Liver (tissue), 9 donors: Measurements from ENCODE around the gene DNAJC12. TPM values are rescaled to one million over a fixed set of nuclear protein-coding genes. Genes with fewer than 3 reads are reported as not detected.

Source experiments
- DNase-seq: peaks from one replicate; pipeline ENCODE4 v3.0.0-alpha.2; 2017; ENCODE audit warnings: low spot score
- H3K27ac ChIP-seq, 2 donors: one replicate each; pipeline ENCODE4 v1.7.0; 2013; ENCODE audit warnings: inconsistent platforms in 2 of 2, low read length in 2 of 2, control low read depth in 1 of 2, low read depth in 1 of 2, mild to moderate bottlenecking in 1 of 2
- H3K27me3 ChIP-seq, 4 donors: one replicate each; pipeline versions ENCODE4 v1.6.1 to v1.7.0; 2013; ENCODE audit warnings: low read length in 3 of 4, inconsistent platforms in 1 of 4, mild to moderate bottlenecking in 1 of 4, moderate library complexity in 1 of 4; ENCODE audit not compliant: control insufficient read depth in 4 of 4, insufficient read depth in 4 of 4
- H3K36me3 ChIP-seq, 4 donors: one replicate each; pipeline versions ENCODE4 v1.6.1 to v1.7.0; 2013; ENCODE audit warnings: low read length in 3 of 4, mild to moderate bottlenecking in 3 of 4, low read depth in 1 of 4, moderate library complexity in 1 of 4; ENCODE audit not compliant: control insufficient read depth in 4 of 4, insufficient read depth in 3 of 4
- H3K4me1 ChIP-seq, 4 donors: one replicate each; pipeline versions ENCODE4 v1.6.1 to v1.7.0; 2013; ENCODE audit warnings: low read length in 3 of 4, mild to moderate bottlenecking in 3 of 4, moderate library complexity in 1 of 4; ENCODE audit not compliant: control insufficient read depth in 4 of 4, insufficient read depth in 4 of 4
- H3K4me3 ChIP-seq, 3 donors: one replicate each; pipeline versions ENCODE4 v1.6.1 to v1.7.0; 2013; ENCODE audit warnings: low read length in 3 of 3, control low read depth in 1 of 3, low read depth in 1 of 3, mild to moderate bottlenecking in 1 of 3
- H3K9ac ChIP-seq, 2 donors: one replicate each; pipeline ENCODE4 v1.7.0; 2013; ENCODE audit warnings: low read length in 2 of 2, mild to moderate bottlenecking in 2 of 2, moderate library complexity in 2 of 2, control low read depth in 1 of 2, low read depth in 1 of 2
- H3K9me3 ChIP-seq, 4 donors: one replicate each; pipeline versions ENCODE4 v1.6.1 to v1.7.0; 2013; ENCODE audit warnings: low read length in 3 of 4; ENCODE audit not compliant: control insufficient read depth in 4 of 4
- ATF3 ChIP-seq: IDR thresholded peaks from 2 replicates; pipeline ENCODE4 v1.6.1; 2016; ENCODE audit warnings: antibody characterized with exemption
- CTCF ChIP-seq: fragments of 150-350 bp; IDR thresholded peaks from 2 replicates; pipeline ENCODE4 v1.5.1; 2017; ENCODE audit warnings: improper control_type of control experiment, low read depth, low read length; ENCODE audit not compliant: missing input control
- EGR1 ChIP-seq, 2 donors: IDR thresholded peaks; 2 replicates each; pipeline ENCODE4 v1.6.1; 2016 to 2018; ENCODE audit warnings: antibody characterized with exemption in 2 of 2, low read depth in 2 of 2
- FOXA1 ChIP-seq: IDR thresholded peaks from 2 replicates; pipeline ENCODE4 v1.6.1; 2016; ENCODE audit warnings: antibody characterized with exemption
- FOXA2 ChIP-seq: IDR thresholded peaks from 2 replicates; pipeline ENCODE4 v1.6.1; 2016; ENCODE audit warnings: antibody characterized with exemption
- GABPA ChIP-seq, 2 donors: IDR thresholded peaks in 1 of 2; conservative IDR thresholded peaks in 1 of 2; 2 replicates each; pipeline ENCODE4 v1.6.1; 2016; ENCODE audit warnings: antibody characterized with exemption in 2 of 2, mild to moderate bottlenecking in 1 of 2, moderate library complexity in 1 of 2
- HNF4A ChIP-seq, 2 donors: conservative IDR thresholded peaks; 2 replicates each; pipeline ENCODE4 v1.6.1; 2016; ENCODE audit warnings: antibody characterized with exemption in 2 of 2, mild to moderate bottlenecking in 2 of 2
- HNF4G ChIP-seq: IDR thresholded peaks from 2 replicates; pipeline ENCODE4 v1.6.1; 2016; ENCODE audit warnings: antibody characterized with exemption
- JUND ChIP-seq, 2 donors: IDR thresholded peaks; 2 replicates each; pipeline ENCODE4 v1.6.1; 2016; ENCODE audit warnings: antibody characterized with exemption in 2 of 2
- MAX ChIP-seq: IDR thresholded peaks from 2 replicates; pipeline ENCODE4 v1.6.1; 2016; ENCODE audit warnings: antibody characterized with exemption
- RAD21 ChIP-seq, 2 donors: IDR thresholded peaks; 2 replicates each; pipeline ENCODE4 v1.6.1; 2016; ENCODE audit warnings: antibody characterized with exemption in 2 of 2, mild to moderate bottlenecking in 2 of 2
- RXRA ChIP-seq, 2 donors: IDR thresholded peaks; 2 replicates each; pipeline ENCODE4 v1.6.1; 2017 to 2018; ENCODE audit warnings: antibody characterized with exemption in 2 of 2, mild to moderate bottlenecking in 1 of 2
- SP1 ChIP-seq: IDR thresholded peaks from 2 replicates; pipeline ENCODE4 v1.6.1; 2018; ENCODE audit warnings: antibody characterized with exemption, mild to moderate bottlenecking
- YY1 ChIP-seq: IDR thresholded peaks from 2 replicates; pipeline ENCODE4 v1.6.1; 2016; ENCODE audit warnings: antibody characterized with exemption, mild to moderate bottlenecking
- WGBS: extraction: QIAGEN DNeasy Blood & Tissue Kit; methylation state at CpG from one replicate; pipeline ENCODE4 v1.1.7; 2013; 5-methylcytosine and 5-hydroxymethylcytosine counted together
- polyA plus RNA-seq, 2 donors: library from polyadenylated mRNA; stranded (reverse) in 1 of 2; unstranded in 1 of 2; fragments of 200-250 nt in 1 of 2; fragments of >200 nt in 1 of 2; fragmentation: Nextera tagmentation in 1 of 2; extraction: Ambion mirVana in 1 of 2; gene quantifications; one replicate each; pipeline versions ENCODE4 v1.2.1 to v1.2.3, GENCODE V29; 2013 to 2015
- total RNA-seq, 2 donors: library from RNA; depleted of rRNA; stranded (reverse); fragments of >200 nt; gene quantifications; one replicate each; pipeline ENCODE4 v1.2.3, GENCODE V29; 2014
- TF ChIP-seq, protein P1 (sequence below): IDR thresholded peaks from 2 replicates; pipeline ENCODE4 v1.6.1; 2016; ENCODE audit warnings: antibody characterized with exemption
- donor health status: healthy.
- donor health status: healthy.
- donor health status: healthy.
- donor health status: healthy.
- donor health status: healthy.

DNAJC12 gene
- total and polyA plus RNA-seq, 4 donors: 16.4 to 51.3 (median 32.8) TPM

DNA sequence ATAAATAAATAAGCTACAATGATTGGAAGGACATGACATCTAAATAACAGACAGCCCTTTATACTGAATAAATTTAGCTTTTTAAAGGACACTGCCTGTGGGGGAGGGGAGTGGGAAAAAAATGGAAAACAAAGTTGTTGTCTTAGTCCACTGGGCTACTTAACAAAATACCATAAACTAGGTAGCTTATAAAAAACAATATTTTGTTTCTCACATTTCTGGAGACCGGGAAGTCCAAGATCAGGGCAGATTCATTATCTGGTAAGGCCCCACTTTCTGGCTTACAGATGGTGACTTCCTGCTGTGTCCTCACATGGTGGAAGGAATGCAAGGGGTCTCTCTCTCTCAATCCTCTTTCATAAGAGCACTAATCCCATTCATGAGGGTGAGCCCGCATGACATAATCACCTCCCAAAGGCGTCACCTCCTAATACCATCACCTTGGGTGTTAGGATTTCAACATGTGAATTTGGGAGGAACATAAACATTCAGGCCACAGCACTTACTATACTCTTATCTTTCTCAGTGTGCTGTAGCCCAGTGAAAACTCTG is 43.0 kb downstream of the DNAJC12 start:
- Histone ChIP-seq H3K27ac (no peak overlapping the region), H3K27me3 (no peaks in the 10 kb centered on the region), H3K36me3 (no peaks in the 10 kb centered on the region), H3K4me3 (no peak overlapping the region), H3K4me1 (peaks cover 0 to 3% (median 1%) of the 10 kb centered on the region in 4 donors), H3K9me3 (no peaks in the 10 kb centered on the region), H3K9ac (no peak overlapping the region)
- 78% methylated on average over 3 of the region's 3 CpGs for WGBS
- TF ChIP-seq YY1 (no peak), EGR1 (IDR thresholded peaks at IDR 0.05; ENCODE audit: low read depth in 2 of 2) (no peak), CTCF (no peak), FOXA1 (no peak), SP1 (no peak), HNF4A (conservative IDR thresholded peaks at IDR 0.05) (no peak), RXRA (IDR thresholded peaks at IDR 0.05) (no peak)
- TF ChIP-seq, protein P1, sequence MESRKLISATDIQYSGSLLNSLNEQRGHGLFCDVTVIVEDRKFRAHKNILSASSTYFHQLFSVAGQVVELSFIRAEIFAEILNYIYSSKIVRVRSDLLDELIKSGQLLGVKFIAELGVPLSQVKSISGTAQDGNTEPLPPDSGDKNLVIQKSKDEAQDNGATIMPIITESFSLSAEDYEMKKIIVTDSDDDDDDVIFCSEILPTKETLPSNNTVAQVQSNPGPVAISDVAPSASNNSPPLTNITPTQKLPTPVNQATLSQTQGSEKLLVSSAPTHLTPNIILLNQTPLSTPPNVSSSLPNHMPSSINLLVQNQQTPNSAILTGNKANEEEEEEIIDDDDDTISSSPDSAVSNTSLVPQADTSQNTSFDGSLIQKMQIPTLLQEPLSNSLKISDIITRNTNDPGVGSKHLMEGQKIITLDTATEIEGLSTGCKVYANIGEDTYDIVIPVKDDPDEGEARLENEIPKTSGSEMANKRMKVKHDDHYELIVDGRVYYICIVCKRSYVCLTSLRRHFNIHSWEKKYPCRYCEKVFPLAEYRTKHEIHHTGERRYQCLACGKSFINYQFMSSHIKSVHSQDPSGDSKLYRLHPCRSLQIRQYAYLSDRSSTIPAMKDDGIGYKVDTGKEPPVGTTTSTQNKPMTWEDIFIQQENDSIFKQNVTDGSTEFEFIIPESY: no peak
- DNase-seq: no peak

- Histone ChIP-seq H3K4me1 (peaks cover 0 to 3% (median 0%) of the 10 kb centered on the region in 4 donors), H3K27ac (no peak overlapping the region), H3K36me3 (no peaks in the 10 kb centered on the region), H3K9me3 (no peaks in the 10 kb centered on the region), H3K27me3 (no peaks in the 10 kb centered on the region), H3K9ac (no peak overlapping the region), H3K4me3 (no peak overlapping the region)
- 90% methylated on average over 4 of the region's 4 CpGs for WGBS
- no peak for DNase-seq
- TF ChIP-seq SP1 (no peak), RAD21 (IDR thresholded peaks at IDR 0.05) (no peak), EGR1 (IDR thresholded peaks at IDR 0.05; ENCODE audit: low read depth in 2 of 2) (no peak), RXRA (IDR thresholded peaks at IDR 0.05) (no peak), YY1 (no peak)
Measured at GRCh38 chr10:67794256-67794655, 43.7 kb downstream of the DNAJC12 start.

- H3K4me3 ChIP-seq: no peak overlapping the region
- 14% methylated on average over 2 of the region's 2 CpGs for WGBS
- DNase-seq: no peak
- peaks cover 3 to 6% (median 4%) of the 10 kb centered on the region in 4 donors for H3K4me1 ChIP-seq
- TF ChIP-seq ATF3 (no peak), RXRA (IDR thresholded peaks at IDR 0.05) (no peak), GABPA (IDR thresholded peaks at IDR 0.05 in 1 of 2, conservative IDR thresholded peaks at IDR 0.05 in 1 of 2) (no peak), EGR1 (IDR thresholded peaks at IDR 0.05; ENCODE audit: low read depth in 2 of 2) (no peak), MAX (no peak), JUND (IDR thresholded peaks at IDR 0.05) (no peak), YY1 (no peak), FOXA2 (no peak), HNF4G (no peak)
- TF ChIP-seq, protein P1: no peak
- H3K27ac ChIP-seq: no peak overlapping the region
- H3K27me3 ChIP-seq: no peaks in the 10 kb centered on the region
- no peaks in the 10 kb centered on the region for H3K9me3 ChIP-seq
- H3K36me3 ChIP-seq: no peaks in the 10 kb centered on the region
- no peak overlapping the region for H3K9ac ChIP-seq
Measured at GRCh38 chr10:67793313-67793712, 44.7 kb downstream of the DNAJC12 start.
